HUES48 (cell line): ENCODE measurements around the gene MACC1.
"Not testable (repeated sequence)": the region's sequence is repeated elsewhere in the genome, so short reads cannot be mapped to it uniquely, and the experiment has no call there.

ENCODE experiments used
- H3K27ac ChIP-seq: one replicate; pipeline ENCODE4 v1.7.0; 2013; ENCODE audit warnings: low read depth, low read length, inconsistent platforms
- H3K27me3 ChIP-seq: 2 replicates; pipeline ENCODE4 v1.6.1; 2013; ENCODE audit warnings: mild to moderate bottlenecking, low read length; ENCODE audit not compliant: control insufficient read depth, insufficient read depth
- H3K36me3 ChIP-seq: 2 replicates; pipeline ENCODE4 v1.6.1; 2013; ENCODE audit warnings: low read length; ENCODE audit not compliant: control insufficient read depth, insufficient read depth
- H3K4me1 ChIP-seq: 2 replicates; pipeline ENCODE4 v1.6.1; 2013; ENCODE audit warnings: mild to moderate bottlenecking, low read length; ENCODE audit not compliant: control insufficient read depth, insufficient read depth
- H3K4me3 ChIP-seq: 2 replicates; pipeline ENCODE4 v1.5.1; 2013; ENCODE audit warnings: mild to moderate bottlenecking, low read depth, low read length
- H3K9ac ChIP-seq: 2 replicates; pipeline ENCODE4 v1.6.1; 2013; ENCODE audit warnings: mild to moderate bottlenecking, low read depth, low read length, moderate library complexity
- H3K9me3 ChIP-seq: 2 replicates; pipeline ENCODE4 v1.6.1; 2013; ENCODE audit warnings: low read length; ENCODE audit not compliant: control insufficient read depth, insufficient read depth

Gene MACC1

DNA sequence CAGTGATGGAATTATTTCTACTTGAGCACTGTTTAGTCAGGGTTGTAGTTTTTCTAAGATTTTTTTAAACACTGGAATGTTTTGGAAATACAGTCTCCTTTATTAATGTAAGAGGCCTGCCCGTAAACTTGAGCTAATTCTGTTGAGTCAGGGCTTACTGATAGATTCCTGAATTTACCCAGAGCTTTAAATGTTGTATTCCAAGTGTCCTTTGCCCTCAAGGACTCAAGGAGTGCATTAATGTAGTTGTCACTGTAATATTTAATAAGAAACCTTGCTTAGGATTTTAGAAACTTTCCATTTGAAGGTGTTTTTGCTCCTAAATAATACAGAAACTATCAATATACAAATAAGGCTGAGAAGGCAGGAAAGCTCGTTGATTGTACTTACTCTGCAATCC is 89.2 kb downstream of the MACC1 start:
- Histone ChIP-seq H3K9me3 (no peaks in the 10 kb centered on the region), H3K4me1 (peaks cover 53% of the 10 kb centered on the region), H3K9ac (no peak overlapping the region), H3K36me3 (peaks cover 5% of the 10 kb centered on the region; the same call in 1 of the 2 replicates), H3K27ac (no peak overlapping the region), H3K27me3 (no peaks in the 10 kb centered on the region), H3K4me3 (no peak overlapping the region)

GRCh38 chr7:20126060-20126459 is 91.1 kb downstream of the MACC1 start:
- not testable (repeated sequence) for H3K36me3 ChIP-seq, H3K27me3 ChIP-seq, H3K9me3 ChIP-seq
- H3K4me3 ChIP-seq: 0 out of 2 replicates have a peak overlapping the region, but pooled peaks have one; percentile 12
- H3K4me1 ChIP-seq: peaks cover 53% of the 10 kb centered on the region
- H3K9ac ChIP-seq: peak overlapping the region; percentile 40; the same call in 1 of the 2 replicates
- peak overlapping the region; percentile 93 for H3K27ac ChIP-seq

DNA sequence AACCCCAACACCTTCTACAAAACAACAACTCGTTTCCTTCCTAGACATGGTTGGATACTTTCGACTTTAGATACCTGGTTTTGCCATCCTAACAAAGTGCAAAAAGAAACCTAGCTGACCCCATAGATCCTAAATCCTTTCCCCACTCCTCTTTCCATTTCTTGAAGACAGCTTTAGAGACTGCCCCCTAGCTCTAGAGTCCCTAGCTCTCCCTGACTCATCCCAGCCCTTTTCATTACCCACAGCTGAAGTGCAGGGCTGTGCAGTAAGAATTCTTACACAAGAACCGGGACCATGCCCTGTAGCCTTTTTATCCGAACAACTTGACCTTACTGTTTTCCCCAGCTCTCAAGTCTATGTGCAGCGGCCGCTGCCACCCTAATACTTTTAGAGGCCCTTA is 93.1 kb downstream of the MACC1 start:
- H3K4me3 ChIP-seq: peak overlapping the region; percentile 87
- H3K9me3 ChIP-seq, H3K36me3 ChIP-seq, H3K27me3 ChIP-seq: not testable (repeated sequence)
- H3K27ac ChIP-seq: peak overlapping the region; percentile 93
- H3K9ac ChIP-seq: peak overlapping the region; percentile 78
- peaks cover 50% of the 10 kb centered on the region for H3K4me1 ChIP-seq

DNA sequence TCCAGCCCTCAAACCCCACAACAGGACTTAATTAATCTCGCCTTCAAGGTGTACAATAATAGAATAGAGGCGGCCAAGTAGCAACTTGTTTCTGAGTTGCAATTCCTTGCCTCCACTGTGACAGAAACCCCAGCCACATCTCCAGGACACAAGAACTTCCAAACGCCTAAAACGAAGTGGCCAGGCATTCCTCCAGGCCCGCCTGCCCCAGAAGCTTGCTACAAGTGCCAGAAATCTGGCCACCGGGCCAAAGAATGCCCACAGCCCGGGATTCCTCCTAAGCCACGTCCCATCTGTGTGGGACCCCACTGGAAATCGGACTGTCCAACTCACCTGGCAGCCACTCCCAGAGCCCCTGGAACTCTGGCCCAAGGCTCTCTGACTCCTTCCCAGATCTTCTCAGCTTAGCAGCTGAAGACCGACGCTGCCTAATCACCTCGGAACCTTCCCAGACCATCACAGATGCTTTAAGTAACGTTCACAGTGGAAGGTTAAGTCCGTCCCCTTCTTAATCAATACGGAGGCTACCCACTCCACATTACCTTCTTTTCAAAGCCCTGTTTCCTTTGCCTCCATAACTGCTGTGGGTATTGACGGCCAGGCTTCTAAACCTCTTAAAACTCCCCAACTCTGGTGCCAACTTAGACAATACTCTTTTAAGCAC is 94.4 kb downstream of the MACC1 start:
- H3K27me3 ChIP-seq, H3K9me3 ChIP-seq: not testable (repeated sequence)
- H3K27ac ChIP-seq: peak overlapping the region; percentile 93
- H3K36me3 ChIP-seq: peaks cover 15% of the 10 kb centered on the region
- H3K4me3 ChIP-seq: peak overlapping the region; percentile 87
- H3K4me1 ChIP-seq: peaks cover 45% of the 10 kb centered on the region
- peak overlapping the region; percentile 95 for H3K9ac ChIP-seq

DNA sequence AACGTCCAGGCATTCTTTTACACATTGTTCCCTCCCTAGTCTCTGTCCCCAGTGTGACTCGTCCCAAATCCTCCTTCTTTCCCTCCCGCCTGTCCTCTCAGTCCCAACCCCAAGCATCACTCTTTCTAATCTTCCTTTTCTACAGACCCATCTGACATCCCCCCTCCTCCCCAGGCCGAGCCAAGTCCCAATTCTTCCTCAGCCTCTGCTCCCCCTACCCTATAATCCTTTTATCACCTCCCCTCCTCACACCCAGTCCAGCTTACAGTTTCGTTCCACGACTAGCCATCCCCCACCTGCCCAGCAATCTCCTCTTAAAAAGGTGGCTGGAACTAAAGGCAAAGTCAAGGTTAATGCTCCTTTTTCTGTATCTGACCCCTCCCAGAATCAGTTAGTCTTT is 95.1 kb downstream of the MACC1 start:
- peak overlapping the region; percentile 95 for H3K9ac ChIP-seq
- peaks cover 45% of the 10 kb centered on the region for H3K4me1 ChIP-seq
- no peaks in the 10 kb centered on the region for H3K27me3 ChIP-seq
- peaks cover 18% of the 10 kb centered on the region for H3K36me3 ChIP-seq
- peak overlapping the region; percentile 93 for H3K27ac ChIP-seq
- H3K4me3 ChIP-seq: peak overlapping the region; percentile 87
- H3K9me3 ChIP-seq: no peaks in the 10 kb centered on the region

GRCh38 chr7:20121404-20121803 is 95.8 kb downstream of the MACC1 start:
- Histone ChIP-seq H3K27me3 (no peaks in the 10 kb centered on the region), H3K36me3 (peaks cover 18% of the 10 kb centered on the region), H3K9me3 (no peaks in the 10 kb centered on the region), H3K4me1 (peaks cover 45% of the 10 kb centered on the region), H3K4me3 (peak overlapping the region; percentile 87), H3K9ac (peak overlapping the region; percentile 95), H3K27ac (peak overlapping the region; percentile 93)

DNA sequence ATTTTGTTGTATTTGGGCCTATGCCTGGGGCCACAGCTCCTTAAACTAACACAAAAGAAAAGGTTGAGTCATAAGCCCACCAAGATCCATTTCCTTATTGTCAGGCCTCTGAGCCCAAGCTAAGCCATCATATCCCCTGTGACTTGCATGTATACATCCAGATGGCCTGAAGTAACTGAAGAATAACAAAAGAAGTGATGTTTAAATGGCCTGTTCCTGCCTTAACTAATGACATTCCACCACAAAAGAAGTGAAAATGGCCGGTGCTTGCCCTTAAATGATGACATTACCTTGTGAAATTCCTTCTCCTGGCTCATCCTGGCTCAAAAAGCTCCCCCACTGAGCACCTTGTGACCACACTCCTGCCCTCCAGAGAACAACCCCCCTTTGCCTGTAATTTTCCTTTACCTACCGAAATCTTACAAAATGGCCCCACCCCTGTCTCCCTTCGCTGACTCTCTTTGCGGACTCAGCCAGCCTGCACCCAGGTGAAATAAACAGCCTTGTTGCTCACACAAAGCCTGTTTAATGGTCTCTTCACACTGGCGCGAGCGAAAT is 96.5 kb downstream of the MACC1 start:
- Histone ChIP-seq H3K36me3 (peaks cover 18% of the 10 kb centered on the region), H3K4me1 (peaks cover 44% of the 10 kb centered on the region), H3K27ac (peak overlapping the region; percentile 93), H3K9ac (peak overlapping the region; percentile 95), H3K4me3 (peak overlapping the region; percentile 87)
- H3K27me3 ChIP-seq, H3K9me3 ChIP-seq: not testable (repeated sequence)

GRCh38 chr7:20116869-20117268 is 100.3 kb downstream of the MACC1 start:
- Histone ChIP-seq H3K27me3 (no peaks in the 10 kb centered on the region), H3K36me3 (peaks cover 22% of the 10 kb centered on the region), H3K4me1 (peaks cover 74% of the 10 kb centered on the region), H3K4me3 (no peak overlapping the region), H3K9me3 (no peaks in the 10 kb centered on the region), H3K27ac (peak overlapping the region; percentile 7), H3K9ac (no peak overlapping the region)

- H3K9me3 ChIP-seq: no peaks in the 10 kb centered on the region
- peaks cover 29% of the 10 kb centered on the region for H3K36me3 ChIP-seq
- H3K4me3 ChIP-seq: no peak overlapping the region
- no peaks in the 10 kb centered on the region for H3K27me3 ChIP-seq
- peak overlapping the region; percentile 4 for H3K27ac ChIP-seq
- H3K9ac ChIP-seq: no peak overlapping the region
- peaks cover 71% of the 10 kb centered on the region for H3K4me1 ChIP-seq
Observed at GRCh38 chr7:20114468-20114867, 102.7 kb downstream of the MACC1 start.

- Histone ChIP-seq H3K36me3 (peaks cover 20% of the 10 kb centered on the region), H3K4me1 (peaks cover 62% of the 10 kb centered on the region), H3K27ac (peak overlapping the region; percentile 62), H3K9ac (no peak overlapping the region), H3K4me3 (no peak overlapping the region), H3K9me3 (no peaks in the 10 kb centered on the region), H3K27me3 (no peaks in the 10 kb centered on the region)
Observed at GRCh38 chr7:20113427-20114027, 103.7 kb downstream of the MACC1 start.

- peaks cover 57% of the 10 kb centered on the region for H3K4me1 ChIP-seq
Observed at GRCh38 chr7:20112696-20113095, 104.5 kb downstream of the MACC1 start.

More at GRCh38 chr7:20112696-20113095, 104.5 kb downstream of the MACC1 start:
- no peaks in the 10 kb centered on the region for H3K27me3 ChIP-seq
- no peaks in the 10 kb centered on the region for H3K9me3 ChIP-seq
- H3K9ac ChIP-seq: no peak overlapping the region
- no peak overlapping the region for H3K4me3 ChIP-seq
- peaks cover 13% of the 10 kb centered on the region for H3K36me3 ChIP-seq
- H3K27ac ChIP-seq: peak overlapping the region; percentile 62
